Measurements from ENCODE around the gene SBNO2. TPM values are rescaled to one million over a fixed set of nuclear protein-coding genes. Genes with fewer than 3 reads are reported as not detected.

SBNO2 gene
- total and polyA plus RNA-seq, 9 of the 15 experiments (the other 6 are each of a cell fraction or from before 2014, with no cell fraction given) = 0.01 to 46.2 (median 6.7) TPM

DNA sequence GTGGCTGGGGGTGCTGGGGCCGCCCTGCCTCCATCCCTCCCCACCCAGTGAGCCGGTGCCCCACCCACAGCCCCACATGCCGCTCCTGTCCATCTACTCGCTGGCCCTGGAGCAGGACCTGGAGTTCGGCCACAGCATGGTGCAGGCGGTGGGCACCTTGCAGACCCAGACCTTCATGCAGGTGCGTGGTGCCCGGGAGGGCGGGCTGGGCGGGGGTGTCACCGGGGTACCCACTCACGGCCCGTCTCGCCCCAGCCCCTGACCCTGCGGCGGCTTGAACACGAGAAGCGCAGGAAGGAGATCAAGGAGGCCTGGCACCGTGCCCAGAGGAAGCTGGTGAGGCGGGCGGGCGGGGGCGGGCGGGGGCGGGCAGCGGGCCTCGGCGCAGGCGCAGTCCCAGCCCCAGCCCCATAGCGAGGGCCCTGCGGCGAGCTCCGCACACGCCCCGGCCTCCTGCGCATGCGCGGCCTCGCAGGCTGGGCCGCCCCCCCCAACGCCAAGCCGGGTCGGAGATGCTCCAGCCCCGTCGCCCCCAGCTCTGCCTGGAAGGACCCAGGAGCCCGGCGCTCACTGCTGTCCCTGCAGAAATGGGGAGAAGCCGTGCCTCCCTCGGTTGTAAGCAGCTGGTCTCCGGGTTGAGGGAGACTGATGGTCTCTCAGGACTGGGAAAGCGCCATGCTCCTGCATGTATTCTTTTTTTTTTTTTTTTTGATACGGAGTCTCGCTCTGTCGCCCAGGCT lies 99.4 kb downstream of the SBNO2 start (continued):
- TF ChIP-seq, protein P1, sequence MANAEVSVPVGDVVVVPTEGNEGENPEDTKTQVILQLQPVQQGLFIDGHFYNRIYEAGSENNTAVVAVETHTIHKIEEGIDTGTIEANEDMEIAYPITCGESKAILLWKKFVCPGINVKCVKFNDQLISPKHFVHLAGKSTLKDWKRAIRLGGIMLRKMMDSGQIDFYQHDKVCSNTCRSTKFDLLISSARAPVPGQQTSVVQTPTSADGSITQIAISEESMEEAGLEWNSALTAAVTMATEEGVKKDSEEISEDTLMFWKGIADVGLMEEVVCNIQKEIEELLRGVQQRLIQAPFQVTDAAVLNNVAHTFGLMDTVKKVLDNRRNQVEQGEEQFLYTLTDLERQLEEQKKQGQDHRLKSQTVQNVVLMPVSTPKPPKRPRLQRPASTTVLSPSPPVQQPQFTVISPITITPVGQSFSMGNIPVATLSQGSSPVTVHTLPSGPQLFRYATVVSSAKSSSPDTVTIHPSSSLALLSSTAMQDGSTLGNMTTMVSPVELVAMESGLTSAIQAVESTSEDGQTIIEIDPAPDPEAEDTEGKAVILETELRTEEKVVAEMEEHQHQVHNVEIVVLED (CRISPR knock-in tag; IDR thresholded peaks at IDR 0.05) = no peak
- TF ChIP-seq MAZ (CRISPR knock-in tag; conservative IDR thresholded peaks at IDR 0.05 in 1 of 2, IDR thresholded peaks at IDR 0.05 in 1 of 2) (peak; percentile 26 to 53; a peak in 3 of 4 replicates), POLR3G (IDR thresholded peaks at IDR 0.05; ENCODE audit: extremely low read depth, insufficient read length, insufficient replicate concordance) (no peak), SRSF9 (IDR thresholded peaks at IDR 0.05; ENCODE audit: borderline replicate concordance, low read depth, low read length) (no peak), EGR1 (conservative IDR thresholded peaks at IDR 0.05) (peak; percentile 35; the same call in 1 of the 2 replicates), NONO (IDR thresholded peaks at IDR 0.05; ENCODE audit: low read depth in 2 of 2, low read length in 1 of 2) (no peak), PURB (CRISPR knock-in tag; IDR thresholded peaks at IDR 0.05; ENCODE audit: low read depth) (no peak), ZFX (CRISPR knock-in tag; IDR thresholded peaks at IDR 0.05) (0 out of 2 replicates have a peak, but pooled peaks have one; percentile 3), KAT7 (CRISPR knock-in tag; IDR thresholded peaks at IDR 0.05; ENCODE audit: borderline replicate concordance) (0 out of 2 replicates have a peak, but pooled peaks have one; percentile 42)
- TF ChIP-seq, protein P2, sequence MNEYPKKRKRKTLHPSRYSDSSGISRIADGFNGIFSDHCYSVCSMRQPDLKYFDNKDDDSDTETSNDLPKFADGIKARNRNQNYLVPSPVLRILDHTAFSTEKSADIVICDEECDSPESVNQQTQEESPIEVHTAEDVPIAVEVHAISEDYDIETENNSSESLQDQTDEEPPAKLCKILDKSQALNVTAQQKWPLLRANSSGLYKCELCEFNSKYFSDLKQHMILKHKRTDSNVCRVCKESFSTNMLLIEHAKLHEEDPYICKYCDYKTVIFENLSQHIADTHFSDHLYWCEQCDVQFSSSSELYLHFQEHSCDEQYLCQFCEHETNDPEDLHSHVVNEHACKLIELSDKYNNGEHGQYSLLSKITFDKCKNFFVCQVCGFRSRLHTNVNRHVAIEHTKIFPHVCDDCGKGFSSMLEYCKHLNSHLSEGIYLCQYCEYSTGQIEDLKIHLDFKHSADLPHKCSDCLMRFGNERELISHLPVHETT (CRISPR knock-in tag; conservative IDR thresholded peaks at IDR 0.05 in 1 of 2, IDR thresholded peaks at IDR 0.05 in 1 of 2) = no peak
- TF ChIP-seq, protein P3, sequence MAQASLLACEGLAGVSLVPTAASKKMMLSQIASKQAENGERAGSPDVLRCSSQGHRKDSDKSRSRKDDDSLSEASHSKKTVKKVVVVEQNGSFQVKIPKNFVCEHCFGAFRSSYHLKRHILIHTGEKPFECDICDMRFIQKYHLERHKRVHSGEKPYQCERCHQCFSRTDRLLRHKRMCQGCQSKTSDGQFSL (CRISPR knock-in tag; IDR thresholded peaks at IDR 0.05) = peak; percentile 99
- TF ChIP-seq, protein P3 (tag; IDR thresholded peaks at IDR 0.05) = peak in 1 of 2 experiments; percentile 89; a peak in 2 of 4 replicates
- TF ChIP-seq, protein P4, sequence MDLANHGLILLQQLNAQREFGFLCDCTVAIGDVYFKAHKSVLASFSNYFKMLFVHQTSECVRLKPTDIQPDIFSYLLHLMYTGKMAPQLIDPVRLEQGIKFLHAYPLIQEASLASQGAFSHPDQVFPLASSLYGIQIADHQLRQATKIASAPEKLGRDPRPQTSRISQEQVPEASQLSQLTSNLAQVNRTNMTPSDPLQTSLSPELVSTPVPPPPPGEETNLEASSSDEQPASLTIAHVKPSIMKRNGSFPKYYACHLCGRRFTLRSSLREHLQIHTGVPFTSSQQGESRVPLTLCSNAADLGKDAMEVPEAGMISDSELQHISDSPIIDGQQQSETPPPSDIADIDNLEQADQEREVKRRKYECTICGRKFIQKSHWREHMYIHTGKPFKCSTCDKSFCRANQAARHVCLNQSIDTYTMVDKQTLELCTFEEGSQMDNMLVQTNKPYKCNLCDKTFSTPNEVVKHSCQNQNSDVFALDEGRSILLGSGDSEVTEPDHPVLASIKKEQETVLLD (IDR thresholded peaks at IDR 0.05) = peak; percentile 87
- TF ChIP-seq, protein P5, sequence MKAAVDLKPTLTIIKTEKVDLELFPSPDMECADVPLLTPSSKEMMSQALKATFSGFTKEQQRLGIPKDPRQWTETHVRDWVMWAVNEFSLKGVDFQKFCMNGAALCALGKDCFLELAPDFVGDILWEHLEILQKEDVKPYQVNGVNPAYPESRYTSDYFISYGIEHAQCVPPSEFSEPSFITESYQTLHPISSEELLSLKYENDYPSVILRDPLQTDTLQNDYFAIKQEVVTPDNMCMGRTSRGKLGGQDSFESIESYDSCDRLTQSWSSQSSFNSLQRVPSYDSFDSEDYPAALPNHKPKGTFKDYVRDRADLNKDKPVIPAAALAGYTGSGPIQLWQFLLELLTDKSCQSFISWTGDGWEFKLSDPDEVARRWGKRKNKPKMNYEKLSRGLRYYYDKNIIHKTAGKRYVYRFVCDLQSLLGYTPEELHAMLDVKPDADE (conservative IDR thresholded peaks at IDR 0.05; ENCODE audit: control insufficient read depth, low read depth, low read length) = no peak
- TF ChIP-seq, protein P6, sequence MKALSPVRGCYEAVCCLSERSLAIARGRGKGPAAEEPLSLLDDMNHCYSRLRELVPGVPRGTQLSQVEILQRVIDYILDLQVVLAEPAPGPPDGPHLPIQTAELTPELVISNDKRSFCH (CRISPR knock-in tag; IDR thresholded peaks at IDR 0.05) = no peak
- TF ChIP-seq, protein P6 (tag; IDR thresholded peaks at IDR 0.05) = no peak
